ENCODE measurements around the gene ATG2A. TPM values are rescaled to one million over a fixed set of nuclear protein-coding genes. Genes with fewer than 3 reads are reported as not detected.

Gene ATG2A
- total RNA-seq, 4 donors from 2014 or later = 19.9 to 28.7 (median 26.1) TPM

DNA sequence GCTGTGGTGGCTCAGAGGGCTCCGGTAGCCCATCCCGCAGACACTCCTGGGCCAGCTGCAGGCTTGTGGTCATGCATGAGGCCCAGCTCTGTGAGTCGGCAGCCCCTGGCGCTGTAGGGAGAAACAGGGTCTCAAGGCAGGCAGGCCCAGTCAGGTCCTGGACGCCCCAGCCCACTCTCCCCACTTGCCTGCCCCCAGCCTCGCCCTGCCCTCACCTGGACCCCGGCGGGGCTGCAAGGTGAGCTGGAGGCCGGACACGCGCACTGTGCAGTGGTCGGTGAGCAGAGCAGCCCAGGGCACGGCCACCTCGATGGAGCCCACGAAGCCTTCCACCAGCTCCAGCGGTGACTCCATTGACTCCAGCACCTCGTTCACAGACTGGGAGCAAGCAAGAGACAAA, 2.9 kb downstream of the ATG2A start:
- peaks cover 39 to 58% (median 53%) of the 10 kb centered on the region in 4 donors for H3K36me3 ChIP-seq
- WGBS = 97% methylated on average over 10 of the region's 17 CpGs
- no peak for DNase-seq (ENCODE audit: extremely low spot score)
- no peak overlapping the region for H3K27ac ChIP-seq (replicated peaks in 1 of 4)
- H3K27me3 ChIP-seq = no peaks in the 10 kb centered on the region
- no peak for TF ChIP-seq POLR2AphosphoS5 (IDR thresholded peaks at IDR 0.05)
- TF ChIP-seq EP300 (IDR thresholded peaks at IDR 0.05) = no peak
- TF ChIP-seq POLR2A (IDR thresholded peaks at IDR 0.05; ENCODE audit: low read depth) = no peak
- TF ChIP-seq, protein P1, sequence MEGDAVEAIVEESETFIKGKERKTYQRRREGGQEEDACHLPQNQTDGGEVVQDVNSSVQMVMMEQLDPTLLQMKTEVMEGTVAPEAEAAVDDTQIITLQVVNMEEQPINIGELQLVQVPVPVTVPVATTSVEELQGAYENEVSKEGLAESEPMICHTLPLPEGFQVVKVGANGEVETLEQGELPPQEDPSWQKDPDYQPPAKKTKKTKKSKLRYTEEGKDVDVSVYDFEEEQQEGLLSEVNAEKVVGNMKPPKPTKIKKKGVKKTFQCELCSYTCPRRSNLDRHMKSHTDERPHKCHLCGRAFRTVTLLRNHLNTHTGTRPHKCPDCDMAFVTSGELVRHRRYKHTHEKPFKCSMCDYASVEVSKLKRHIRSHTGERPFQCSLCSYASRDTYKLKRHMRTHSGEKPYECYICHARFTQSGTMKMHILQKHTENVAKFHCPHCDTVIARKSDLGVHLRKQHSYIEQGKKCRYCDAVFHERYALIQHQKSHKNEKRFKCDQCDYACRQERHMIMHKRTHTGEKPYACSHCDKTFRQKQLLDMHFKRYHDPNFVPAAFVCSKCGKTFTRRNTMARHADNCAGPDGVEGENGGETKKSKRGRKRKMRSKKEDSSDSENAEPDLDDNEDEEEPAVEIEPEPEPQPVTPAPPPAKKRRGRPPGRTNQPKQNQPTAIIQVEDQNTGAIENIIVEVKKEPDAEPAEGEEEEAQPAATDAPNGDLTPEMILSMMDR (IDR thresholded peaks at IDR 0.05) = no peak
- H3K4me1 ChIP-seq = peaks cover 21 to 41% (median 33%) of the 10 kb centered on the region in 4 donors
- intact Hi-C loops (cut with DNase I) = no loop called here
- no peak overlapping the region for H3K4me3 ChIP-seq
- no peaks in the 10 kb centered on the region for H3K9me3 ChIP-seq

DNA sequence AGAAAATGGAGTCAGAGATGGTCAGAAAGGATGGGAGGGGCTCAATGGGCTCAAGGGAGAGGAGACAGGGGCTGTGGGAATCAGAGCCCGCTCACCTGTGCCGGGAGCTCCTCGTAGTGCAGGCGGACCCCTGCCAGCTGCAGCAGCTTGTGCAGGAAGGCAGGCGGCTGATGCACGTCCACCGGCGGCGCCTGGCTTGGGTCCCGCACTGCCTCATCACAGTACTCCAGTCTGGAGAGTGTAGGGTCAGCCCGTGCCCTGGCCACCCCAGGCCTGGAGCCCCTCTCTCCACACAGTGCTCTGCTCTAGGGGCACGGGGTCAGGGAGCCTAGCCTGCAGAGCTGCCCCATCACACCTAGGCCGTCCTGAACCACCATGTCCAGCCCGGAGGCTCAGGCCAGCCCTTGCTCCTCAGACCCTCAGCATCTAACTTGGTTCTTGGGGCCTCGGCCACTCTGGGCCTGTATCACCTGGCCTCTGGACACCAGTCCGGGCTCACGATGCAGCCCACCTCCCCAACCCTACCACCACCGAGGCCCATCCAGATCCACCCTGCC, 3.8 kb downstream of the ATG2A start:
- Histone ChIP-seq H3K9me3 (no peaks in the 10 kb centered on the region), H3K27ac (replicated peaks in 1 of 4) (no peak overlapping the region), H3K4me3 (no peak overlapping the region), H3K4me1 (peaks cover 18 to 34% (median 27%) of the 10 kb centered on the region in 4 donors), H3K36me3 (peaks cover 48 to 66% (median 62%) of the 10 kb centered on the region in 4 donors), H3K27me3 (no peaks in the 10 kb centered on the region)
- TF ChIP-seq EP300 (IDR thresholded peaks at IDR 0.05) (no peak), POLR2AphosphoS5 (IDR thresholded peaks at IDR 0.05) (no peak), POLR2A (IDR thresholded peaks at IDR 0.05; ENCODE audit: low read depth) (no peak)
- TF ChIP-seq, protein P1 (IDR thresholded peaks at IDR 0.05) = no peak
- 97% methylated on average over 14 of the region's 18 CpGs for WGBS
- intact Hi-C loops (cut with DNase I) = no loop called here
- no peak for DNase-seq (ENCODE audit: extremely low spot score)

DNA sequence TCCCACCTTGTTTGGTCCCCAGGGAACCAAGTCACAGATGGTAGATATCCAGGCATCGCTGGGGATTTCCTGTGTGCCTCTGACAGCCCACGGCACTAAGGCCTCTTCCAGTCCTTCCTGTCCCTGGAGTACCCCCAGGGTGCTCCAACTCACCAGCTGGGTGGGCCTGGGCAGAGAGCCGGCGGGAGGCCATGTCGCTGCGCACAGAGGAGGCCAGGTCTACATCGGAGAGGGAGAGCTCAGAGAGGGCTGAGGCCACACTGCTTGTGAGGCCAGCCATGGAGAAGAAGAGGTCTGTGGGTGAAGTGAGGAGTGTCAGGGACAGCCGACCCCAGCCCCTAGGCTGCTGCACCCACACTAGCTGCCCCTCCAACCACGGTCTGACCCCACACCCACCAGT, 5.3 kb downstream of the ATG2A start:
- intact Hi-C loops (cut with DNase I) = no loop called here
- no peak for DNase-seq (ENCODE audit: extremely low spot score)
- TF ChIP-seq POLR2AphosphoS5 (IDR thresholded peaks at IDR 0.05) (no peak), EP300 (IDR thresholded peaks at IDR 0.05) (no peak)
- TF ChIP-seq, protein P1 (IDR thresholded peaks at IDR 0.05) = no peak
- WGBS = 93% methylated on average over 9 of the region's 9 CpGs
- H3K4me3 ChIP-seq = no peak overlapping the region
- H3K36me3 ChIP-seq = peaks cover 61 to 82% (median 78%) of the 10 kb centered on the region in 4 donors
- no peaks in the 10 kb centered on the region for H3K9me3 ChIP-seq
- no peaks in the 10 kb centered on the region for H3K27me3 ChIP-seq
- H3K4me1 ChIP-seq = peaks cover 12 to 26% (median 21%) of the 10 kb centered on the region in 4 donors
- H3K27ac ChIP-seq (replicated peaks in 1 of 4) = no peak overlapping the region

- TF ChIP-seq POLR2AphosphoS5 (IDR thresholded peaks at IDR 0.05) (no peak), EP300 (IDR thresholded peaks at IDR 0.05) (no peak), POLR2A (IDR thresholded peaks at IDR 0.05; ENCODE audit: low read depth) (no peak)
- TF ChIP-seq, protein P1 (IDR thresholded peaks at IDR 0.05) = no peak
- peaks cover 66 to 88% (median 83%) of the 10 kb centered on the region in 4 donors for H3K36me3 ChIP-seq
- WGBS = 77% methylated on average over 7 of the region's 7 CpGs
- no peak overlapping the region for H3K4me3 ChIP-seq
- no peaks in the 10 kb centered on the region for H3K27me3 ChIP-seq
- no peaks in the 10 kb centered on the region for H3K9me3 ChIP-seq
- intact Hi-C loops (cut with DNase I) = no loop called here
- no peak overlapping the region for H3K27ac ChIP-seq (replicated peaks in 1 of 4)
- H3K4me1 ChIP-seq = peaks cover 11 to 21% (median 15%) of the 10 kb centered on the region in 4 donors
- no peak for DNase-seq (ENCODE audit: extremely low spot score)
These were observed 5.9 kb downstream of the ATG2A start for GRCh38 chr11:64911142-64911541.

Data from esophagus muscularis mucosa (tissue), 4 donors.